Chondrocyte (in vitro differentiated cells): ENCODE measurements around the gene EOMES. TPM values are rescaled to one million over a fixed set of nuclear protein-coding genes. Genes with fewer than 3 reads are reported as not detected.

Source experiments
- DNase-seq: peaks from one replicate; pipeline ENCODE4 v3.0.0; 2021; ENCODE audit warnings: mixed read lengths, low spot score
- H3K27ac Mint-ChIP-seq: one replicate; pipeline ENCODE4 v1.8.0; 2021; ENCODE audit warnings: mild to moderate bottlenecking, moderate library complexity, mixed read lengths; ENCODE audit not compliant: unreplicated experiment
- H3K27me3 Mint-ChIP-seq: 2 replicates; pipeline ENCODE4 v1.8.0; 2021; ENCODE audit warnings: low read depth, mixed read lengths
- H3K36me3 Mint-ChIP-seq: 2 replicates; pipeline ENCODE4 v1.8.0; 2021; ENCODE audit warnings: low read depth, mixed read lengths
- H3K4me1 Mint-ChIP-seq: 2 replicates; pipeline ENCODE4 v1.8.0; 2021; ENCODE audit warnings: low read depth, mild to moderate bottlenecking, mixed read lengths
- H3K4me3 Mint-ChIP-seq: one replicate; pipeline ENCODE4 v1.8.0; 2021; ENCODE audit warnings: mild to moderate bottlenecking, moderate library complexity, mixed read lengths; ENCODE audit not compliant: unreplicated experiment
- H3K9me3 Mint-ChIP-seq: 2 replicates; pipeline ENCODE4 v1.8.0; 2021; ENCODE audit warnings: low read depth, mixed read lengths
- total RNA-seq: library from RNA; stranded (reverse); gene quantifications from 3 replicates; pipeline ENCODE4 v1.2.1, GENCODE V29; 2021
- TF ChIP-seq, protein P1 (sequence below): fragments of 200-600 bp; sonication (generic); IDR thresholded peaks from 2 replicates; pipeline ENCODE4 v1.5.0; 2021; ENCODE audit warnings: antibody characterized with exemption, mild to moderate bottlenecking, moderate library complexity

Gene EOMES
- total RNA-seq, 1 donor from 2014 or later = not detected

DNA sequence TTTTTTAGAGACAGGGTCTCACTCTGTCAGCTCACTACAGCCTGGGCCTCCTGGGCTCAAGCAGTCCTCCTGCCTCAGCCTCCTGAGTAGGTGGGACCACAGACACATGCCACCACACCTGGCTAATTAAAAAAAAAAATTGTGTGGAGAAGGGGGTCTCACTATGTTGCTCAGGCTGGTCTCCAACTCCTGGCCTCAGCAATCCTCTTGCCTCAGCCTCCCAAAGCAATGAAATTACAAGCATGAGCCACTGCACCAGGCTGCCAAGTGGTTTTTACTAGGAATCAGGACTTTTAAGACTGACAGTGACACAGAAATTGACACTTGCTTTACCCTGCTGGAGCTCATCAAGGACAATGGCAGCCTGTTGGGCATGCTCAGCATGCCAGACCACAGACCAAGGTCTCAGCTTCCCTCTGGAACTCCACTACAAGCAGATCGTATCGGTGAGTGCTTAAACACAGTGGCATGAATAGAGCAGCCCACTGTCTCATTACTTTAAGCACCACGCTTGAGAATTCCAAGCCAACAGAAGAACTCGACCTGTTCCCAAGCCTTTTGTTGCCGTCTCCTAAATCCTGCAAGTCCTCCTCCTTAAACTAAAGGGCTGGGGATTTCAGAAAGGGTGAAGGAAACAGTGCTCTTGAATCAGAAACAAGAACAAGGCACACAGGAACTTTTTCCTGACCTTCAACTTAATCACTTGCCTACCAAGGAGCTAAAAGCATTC, 41.4 kb downstream of the EOMES start:
- no peaks in the 10 kb centered on the region for H3K36me3 Mint-ChIP-seq
- no peaks in the 10 kb centered on the region for H3K9me3 Mint-ChIP-seq
- H3K4me3 Mint-ChIP-seq = no peak overlapping the region
- TF ChIP-seq, protein P1, sequence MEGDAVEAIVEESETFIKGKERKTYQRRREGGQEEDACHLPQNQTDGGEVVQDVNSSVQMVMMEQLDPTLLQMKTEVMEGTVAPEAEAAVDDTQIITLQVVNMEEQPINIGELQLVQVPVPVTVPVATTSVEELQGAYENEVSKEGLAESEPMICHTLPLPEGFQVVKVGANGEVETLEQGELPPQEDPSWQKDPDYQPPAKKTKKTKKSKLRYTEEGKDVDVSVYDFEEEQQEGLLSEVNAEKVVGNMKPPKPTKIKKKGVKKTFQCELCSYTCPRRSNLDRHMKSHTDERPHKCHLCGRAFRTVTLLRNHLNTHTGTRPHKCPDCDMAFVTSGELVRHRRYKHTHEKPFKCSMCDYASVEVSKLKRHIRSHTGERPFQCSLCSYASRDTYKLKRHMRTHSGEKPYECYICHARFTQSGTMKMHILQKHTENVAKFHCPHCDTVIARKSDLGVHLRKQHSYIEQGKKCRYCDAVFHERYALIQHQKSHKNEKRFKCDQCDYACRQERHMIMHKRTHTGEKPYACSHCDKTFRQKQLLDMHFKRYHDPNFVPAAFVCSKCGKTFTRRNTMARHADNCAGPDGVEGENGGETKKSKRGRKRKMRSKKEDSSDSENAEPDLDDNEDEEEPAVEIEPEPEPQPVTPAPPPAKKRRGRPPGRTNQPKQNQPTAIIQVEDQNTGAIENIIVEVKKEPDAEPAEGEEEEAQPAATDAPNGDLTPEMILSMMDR = no peak
- H3K27ac Mint-ChIP-seq = peak overlapping the region; percentile 91
- no peak for DNase-seq
- H3K27me3 Mint-ChIP-seq = no peaks in the 10 kb centered on the region
- peaks cover 49% of the 10 kb centered on the region for H3K4me1 Mint-ChIP-seq

DNA sequence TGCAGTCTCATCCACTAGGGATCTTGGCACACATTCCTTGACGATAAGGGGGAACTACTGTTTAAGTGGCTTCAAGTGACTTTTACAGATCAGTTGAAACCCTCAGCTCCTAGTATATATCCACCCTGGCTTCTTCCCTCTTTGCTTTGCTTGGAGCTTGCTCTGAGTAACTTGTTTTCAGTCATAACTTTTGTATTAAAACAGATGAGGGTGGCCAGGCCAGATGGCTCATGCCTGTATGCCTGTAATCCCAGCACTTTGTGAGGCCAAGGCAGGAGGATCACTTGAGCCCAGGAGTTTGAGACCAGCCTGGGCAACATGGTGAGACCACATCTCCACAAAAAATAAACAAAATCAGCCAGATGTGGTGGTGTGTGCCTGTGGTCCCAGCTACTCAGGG, 42.4 kb downstream of the EOMES start:
- Mint-ChIP-seq H3K9me3 (no peaks in the 10 kb centered on the region), H3K4me1 (peaks cover 57% of the 10 kb centered on the region), H3K36me3 (no peaks in the 10 kb centered on the region), H3K4me3 (no peak overlapping the region), H3K27me3 (no peaks in the 10 kb centered on the region), H3K27ac (peak overlapping the region; percentile 91)
- TF ChIP-seq, protein P1 = no peak
- DNase-seq = no peak

DNA sequence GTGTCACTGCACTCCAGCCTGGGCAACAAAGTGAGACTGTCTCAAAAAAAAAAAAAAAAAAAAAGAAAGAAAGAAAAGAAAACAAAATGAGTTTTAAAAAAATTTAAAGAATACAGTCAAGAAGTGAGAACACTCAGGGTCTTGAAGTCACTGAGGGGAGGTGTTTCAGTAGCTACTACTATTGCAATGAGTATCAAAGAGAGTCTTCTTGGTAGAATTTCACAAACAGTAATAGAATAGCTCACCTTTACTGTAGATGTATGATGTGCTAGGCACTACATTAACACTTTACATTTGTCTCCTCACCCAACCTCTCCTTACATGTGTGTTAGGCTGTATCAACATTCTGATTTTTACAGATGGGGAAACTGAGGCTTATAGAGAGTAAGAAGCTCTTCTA, 43.9 kb downstream of the EOMES start:
- DNase-seq = no peak
- Mint-ChIP-seq H3K36me3 (no peaks in the 10 kb centered on the region), H3K27ac (peak overlapping the region; percentile 90), H3K4me3 (no peak overlapping the region), H3K4me1 (peaks cover 59% of the 10 kb centered on the region), H3K27me3 (no peaks in the 10 kb centered on the region), H3K9me3 (no peaks in the 10 kb centered on the region)
- TF ChIP-seq, protein P1 = no peak

DNA sequence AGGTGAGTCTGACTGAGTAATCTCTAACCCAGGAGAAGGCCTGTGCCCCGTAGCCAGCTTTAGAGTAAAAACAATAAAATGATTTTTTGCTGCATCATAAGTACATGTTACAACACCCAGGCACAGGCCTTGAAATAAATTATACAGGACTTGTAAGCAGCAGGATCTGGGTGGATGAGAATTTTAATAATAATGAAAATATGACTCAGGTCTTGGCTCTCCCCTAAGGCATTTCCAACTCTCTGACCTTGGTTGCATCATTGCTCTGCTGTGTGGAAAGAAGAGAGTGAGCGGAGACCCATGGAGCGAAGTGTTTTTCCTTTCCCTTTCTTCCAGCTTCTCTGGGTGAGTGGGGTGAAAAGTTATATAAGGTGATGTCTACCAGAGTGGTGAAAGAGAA, 44.6 kb downstream of the EOMES start:
- DNase-seq = no peak
- Mint-ChIP-seq H3K27ac (peak overlapping the region; percentile 90), H3K36me3 (no peaks in the 10 kb centered on the region), H3K4me3 (peak overlapping the region; percentile 2), H3K9me3 (no peaks in the 10 kb centered on the region), H3K27me3 (no peaks in the 10 kb centered on the region), H3K4me1 (peaks cover 59% of the 10 kb centered on the region)
- TF ChIP-seq, protein P1 = no peak

DNA sequence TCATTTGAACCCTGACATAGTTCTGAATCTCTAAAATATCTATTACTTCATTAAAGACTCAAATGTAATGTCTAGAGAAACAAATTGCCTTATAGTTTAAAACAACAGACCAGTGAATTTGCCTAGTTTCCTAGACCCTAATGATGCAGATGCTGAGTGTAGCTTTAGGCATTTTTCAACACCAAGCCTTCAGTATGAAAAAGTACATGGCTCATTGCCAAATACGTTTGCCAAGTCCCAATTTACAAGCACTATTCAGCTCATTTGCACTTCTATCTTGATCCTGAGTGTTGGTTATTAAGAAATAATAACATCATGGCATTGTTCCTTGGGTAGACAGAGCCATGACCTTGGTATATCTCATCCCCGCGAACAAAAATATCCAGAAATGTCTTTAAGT, 46.8 kb downstream of the EOMES start:
- peaks cover 46% of the 10 kb centered on the region for H3K4me1 Mint-ChIP-seq
- H3K27me3 Mint-ChIP-seq = no peaks in the 10 kb centered on the region
- TF ChIP-seq, protein P1 = no peak
- H3K27ac Mint-ChIP-seq = peak overlapping the region; percentile 42
- no peak overlapping the region for H3K4me3 Mint-ChIP-seq
- no peaks in the 10 kb centered on the region for H3K9me3 Mint-ChIP-seq
- no peak for DNase-seq
- H3K36me3 Mint-ChIP-seq = no peaks in the 10 kb centered on the region
